ENCODE data around the gene GALNT18.
A peak's percentile ranks its signal among the peaks of the same experiment; 100 is the strongest.

Gene GALNT18

GRCh38 chr11:11244470-11245080 lies 377.2 kb downstream of the GALNT18 start:
- no peak for TF ChIP-seq CTCF (IDR thresholded peaks at IDR 0.05; ENCODE audit: extremely low read depth, missing control alignments)
- DNase-seq (ENCODE audit: low spot score), result no peak

GRCh38 chr11:11243590-11244469 lies 378.0 kb downstream of the GALNT18 start:
- DNase-seq (ENCODE audit: low spot score), result peak; percentile 34
- TF ChIP-seq CTCF (IDR thresholded peaks at IDR 0.05; ENCODE audit: extremely low read depth, missing control alignments), result no peak

- no peak for TF ChIP-seq CTCF (IDR thresholded peaks at IDR 0.05; ENCODE audit: extremely low read depth, missing control alignments)
- no peak for DNase-seq (ENCODE audit: low spot score)
Observed at GRCh38 chr11:11243209-11243589, 378.6 kb downstream of the GALNT18 start.

GRCh38 chr11:11241284-11241683 lies 380.5 kb downstream of the GALNT18 start:
- no peak for TF ChIP-seq CTCF (IDR thresholded peaks at IDR 0.05; ENCODE audit: extremely low read depth, missing control alignments)
- DNase-seq (ENCODE audit: low spot score), result no peak

- no peak for DNase-seq (ENCODE audit: low spot score)
- no peak for TF ChIP-seq CTCF (IDR thresholded peaks at IDR 0.05; ENCODE audit: extremely low read depth, missing control alignments)
Observed at GRCh38 chr11:11239959-11240358, 381.8 kb downstream of the GALNT18 start.

- TF ChIP-seq CTCF (IDR thresholded peaks at IDR 0.05; ENCODE audit: extremely low read depth, missing control alignments), result no peak
- DNase-seq (ENCODE audit: low spot score), result no peak
Observed at GRCh38 chr11:11237070-11237832, 384.6 kb downstream of the GALNT18 start.
